Muscle of back (tissue), 13 donors: ENCODE measurements around the gene CTNNA1. TPM values are rescaled to one million over a fixed set of nuclear protein-coding genes. Genes with fewer than 3 reads are reported as not detected.
"Not testable (repeated sequence)": the region's sequence is repeated elsewhere in the genome, so short reads cannot be mapped to it uniquely, and the experiment has no call there.

Experiments used
- DNase-seq, 3 donors: peaks; one replicate each; pipeline versions ENCODE4 v3.0.0 to v3.0.0-alpha.2; 2013
- long read RNA-seq, 9 donors: transcript quantifications; one replicate each; lab custom pipeline, GENCODE V29; 2026
- polyA plus RNA-seq, 10 donors: library from polyadenylated mRNA; unstranded; fragments of 120-200 nt; gene quantifications; one replicate each; pipeline ENCODE4 v1.2.1, GENCODE V29; 2013; ENCODE audit not compliant: insufficient read length in 10 of 10

The CTNNA1 gene, protein sequence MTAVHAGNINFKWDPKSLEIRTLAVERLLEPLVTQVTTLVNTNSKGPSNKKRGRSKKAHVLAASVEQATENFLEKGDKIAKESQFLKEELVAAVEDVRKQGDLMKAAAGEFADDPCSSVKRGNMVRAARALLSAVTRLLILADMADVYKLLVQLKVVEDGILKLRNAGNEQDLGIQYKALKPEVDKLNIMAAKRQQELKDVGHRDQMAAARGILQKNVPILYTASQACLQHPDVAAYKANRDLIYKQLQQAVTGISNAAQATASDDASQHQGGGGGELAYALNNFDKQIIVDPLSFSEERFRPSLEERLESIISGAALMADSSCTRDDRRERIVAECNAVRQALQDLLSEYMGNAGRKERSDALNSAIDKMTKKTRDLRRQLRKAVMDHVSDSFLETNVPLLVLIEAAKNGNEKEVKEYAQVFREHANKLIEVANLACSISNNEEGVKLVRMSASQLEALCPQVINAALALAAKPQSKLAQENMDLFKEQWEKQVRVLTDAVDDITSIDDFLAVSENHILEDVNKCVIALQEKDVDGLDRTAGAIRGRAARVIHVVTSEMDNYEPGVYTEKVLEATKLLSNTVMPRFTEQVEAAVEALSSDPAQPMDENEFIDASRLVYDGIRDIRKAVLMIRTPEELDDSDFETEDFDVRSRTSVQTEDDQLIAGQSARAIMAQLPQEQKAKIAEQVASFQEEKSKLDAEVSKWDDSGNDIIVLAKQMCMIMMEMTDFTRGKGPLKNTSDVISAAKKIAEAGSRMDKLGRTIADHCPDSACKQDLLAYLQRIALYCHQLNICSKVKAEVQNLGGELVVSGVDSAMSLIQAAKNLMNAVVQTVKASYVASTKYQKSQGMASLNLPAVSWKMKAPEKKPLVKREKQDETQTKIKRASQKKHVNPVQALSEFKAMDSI
- 100 to 1,000 TPM; 235 to 327 (median 283) TPM for polyA plus RNA-seq
- long read RNA-seq, donor 1, transcript CTNNA1-201 (18 exons, 3,756 nt) = major isoform, 17 of 77 reads
- long read RNA-seq, donor 1, transcript CTNNA1-236 (2 exons, 2,044 nt) = minor isoform, 6 of 77 reads
- long read RNA-seq, donor 1, partial matches to known transcripts = 54 of 77 reads
- long read RNA-seq, donor 1, other reads (novel, unspliced or antisense) = 0 of 77 reads
- long read RNA-seq, donor 2, transcript CTNNA1-201 (18 exons, 3,756 nt) = major isoform, 23 of 68 reads
- long read RNA-seq, donor 2, transcript CTNNA1-236 (2 exons, 2,044 nt) = minor isoform, 7 of 68 reads
- long read RNA-seq, donor 2, partial matches to known transcripts = 36 of 68 reads
- long read RNA-seq, donor 2, other reads (novel, unspliced or antisense) = 0 of 68 reads
- long read RNA-seq, donor 3 = 0 reads
- long read RNA-seq, donor 4, transcript CTNNA1-236 (2 exons, 2,044 nt) = minor isoform, 7 of 57 reads
- long read RNA-seq, donor 4, transcript CTNNA1-201 (18 exons, 3,756 nt) = major isoform, 9 of 57 reads
- long read RNA-seq, donor 4, partial matches to known transcripts = 41 of 57 reads
- long read RNA-seq, donor 4, other reads (novel, unspliced or antisense) = 0 of 57 reads
- long read RNA-seq, donor 5, transcript CTNNA1-201 (18 exons, 3,756 nt) = major isoform, 29 of 119 reads
- long read RNA-seq, donor 5, partial matches to known transcripts = 67 of 119 reads
- long read RNA-seq, donor 5, other reads (novel, unspliced or antisense) = 18 of 119 reads
- long read RNA-seq, donor 6, transcript CTNNA1-201 (18 exons, 3,756 nt) = major isoform, 27 of 110 reads
- long read RNA-seq, donor 6, transcript CTNNA1-236 (2 exons, 2,044 nt) = minor isoform, 13 of 110 reads
- long read RNA-seq, donor 6, partial matches to known transcripts = 67 of 110 reads
- long read RNA-seq, donor 6, other reads (novel, unspliced or antisense) = 0 of 110 reads
- long read RNA-seq, donor 7, transcript CTNNA1-236 (2 exons, 2,044 nt) = minor isoform, 5 of 70 reads
- long read RNA-seq, donor 7, transcript CTNNA1-201 (18 exons, 3,756 nt) = major isoform, 18 of 70 reads
- long read RNA-seq, donor 7, partial matches to known transcripts = 46 of 70 reads
- long read RNA-seq, donor 7, other reads (novel, unspliced or antisense) = 0 of 70 reads
- long read RNA-seq, donor 8, transcript CTNNA1-201 (18 exons, 3,756 nt) = major isoform, 13 of 95 reads
- long read RNA-seq, donor 8, partial matches to known transcripts = 76 of 95 reads
- long read RNA-seq, donor 8, other reads (novel, unspliced or antisense) = 0 of 95 reads
- long read RNA-seq, donor 9, partial matches to known transcripts = 0 of 5 reads
- long read RNA-seq, donor 9, other reads (novel, unspliced or antisense) = 0 of 5 reads

DNA sequence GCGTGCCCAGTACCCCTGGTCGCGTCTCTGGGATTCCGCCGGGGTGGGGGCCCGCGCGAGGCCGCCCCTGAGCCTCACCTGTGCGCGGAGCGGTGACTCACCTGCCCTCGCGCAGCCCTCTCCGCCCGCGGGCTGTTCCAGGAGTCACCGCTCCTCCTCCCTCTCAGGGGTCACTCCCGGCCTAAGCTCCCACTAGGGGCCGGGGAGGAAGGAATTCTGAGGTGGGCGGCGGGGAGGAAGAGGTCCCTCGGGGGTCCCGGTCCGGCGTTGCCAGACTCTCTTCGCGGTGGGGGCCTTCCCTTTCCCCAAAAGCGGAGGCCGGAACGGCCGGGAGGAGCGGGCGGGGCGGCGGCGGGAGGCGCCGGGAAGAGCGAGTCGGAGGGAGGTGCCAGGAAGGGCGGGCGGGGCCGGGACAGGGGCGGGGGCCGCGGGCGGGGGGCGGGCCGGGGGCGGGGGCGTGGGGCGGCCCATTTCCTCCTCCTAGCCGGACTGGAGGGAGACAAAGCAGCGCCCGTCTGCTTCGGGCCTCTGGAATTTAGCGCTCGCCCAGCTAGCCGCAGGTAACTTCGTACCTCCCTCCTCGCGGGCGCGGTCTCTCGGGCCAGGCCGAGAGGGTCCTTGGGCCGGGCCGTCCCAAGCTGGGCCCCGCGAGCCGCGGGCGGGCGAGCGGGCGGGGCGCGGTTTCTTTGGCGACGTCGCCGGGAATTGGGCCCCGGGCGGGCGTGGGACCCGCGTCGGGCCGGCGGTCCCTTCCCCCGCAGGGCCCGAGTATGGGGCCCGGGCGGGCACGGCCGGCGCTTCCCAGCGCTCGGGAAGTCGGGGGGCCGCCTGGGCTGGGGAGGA, at the start of gene CTNNA1:
CTNNA1 (plus strand) TSS at position 475 of the 843 bp plus-strand sequence. CDS start 28,500 bp downstream, outside the sequence.
- peak; percentile 66 to 93 (median 82) for DNase-seq

GRCh38 chr5:138703777-138704176, 49.4 kb upstream of the CTNNA1 start:
- DNase-seq = not testable (repeated sequence)

DNA sequence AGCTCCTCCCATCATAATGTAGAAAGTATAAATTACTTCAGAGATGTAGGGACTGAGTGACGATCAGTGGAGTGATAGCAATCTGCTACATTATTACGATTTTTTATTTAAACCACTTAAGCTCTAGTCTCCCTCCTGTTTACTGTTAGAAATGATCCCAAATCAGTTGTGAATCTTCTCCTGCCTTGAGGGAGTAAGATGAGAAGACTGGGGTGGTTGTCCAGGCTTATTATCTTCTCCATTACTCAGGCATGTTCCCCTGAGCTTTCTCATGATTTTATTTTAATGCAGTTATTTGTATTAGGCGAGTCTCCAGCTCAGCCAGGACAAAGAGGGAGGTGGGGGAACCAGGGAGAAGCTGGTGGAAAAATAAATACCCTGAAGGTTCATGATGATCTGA, 48.2 kb upstream of the CTNNA1 start:
- no peak for DNase-seq

DNA sequence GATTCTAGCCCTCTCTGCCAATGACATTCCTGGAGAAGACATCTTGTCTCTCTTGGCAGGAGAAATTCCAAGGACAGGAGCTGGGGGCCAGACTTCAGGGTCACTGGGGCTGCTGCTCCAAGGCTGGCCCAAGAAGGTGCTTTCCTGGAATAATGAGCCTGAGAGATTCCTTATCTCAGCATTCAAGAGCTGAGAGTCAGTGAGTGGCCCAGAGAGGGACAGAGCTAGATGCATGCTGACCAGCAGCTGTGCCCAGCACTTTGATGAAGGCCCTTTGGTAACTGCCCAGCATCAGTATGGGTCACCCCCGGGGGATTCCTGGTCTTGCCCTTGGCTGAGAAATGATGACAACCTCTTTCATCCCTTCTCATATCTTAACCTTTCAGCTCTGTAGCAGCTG, 47.7 kb upstream of the CTNNA1 start:
- no peak for DNase-seq

DNA sequence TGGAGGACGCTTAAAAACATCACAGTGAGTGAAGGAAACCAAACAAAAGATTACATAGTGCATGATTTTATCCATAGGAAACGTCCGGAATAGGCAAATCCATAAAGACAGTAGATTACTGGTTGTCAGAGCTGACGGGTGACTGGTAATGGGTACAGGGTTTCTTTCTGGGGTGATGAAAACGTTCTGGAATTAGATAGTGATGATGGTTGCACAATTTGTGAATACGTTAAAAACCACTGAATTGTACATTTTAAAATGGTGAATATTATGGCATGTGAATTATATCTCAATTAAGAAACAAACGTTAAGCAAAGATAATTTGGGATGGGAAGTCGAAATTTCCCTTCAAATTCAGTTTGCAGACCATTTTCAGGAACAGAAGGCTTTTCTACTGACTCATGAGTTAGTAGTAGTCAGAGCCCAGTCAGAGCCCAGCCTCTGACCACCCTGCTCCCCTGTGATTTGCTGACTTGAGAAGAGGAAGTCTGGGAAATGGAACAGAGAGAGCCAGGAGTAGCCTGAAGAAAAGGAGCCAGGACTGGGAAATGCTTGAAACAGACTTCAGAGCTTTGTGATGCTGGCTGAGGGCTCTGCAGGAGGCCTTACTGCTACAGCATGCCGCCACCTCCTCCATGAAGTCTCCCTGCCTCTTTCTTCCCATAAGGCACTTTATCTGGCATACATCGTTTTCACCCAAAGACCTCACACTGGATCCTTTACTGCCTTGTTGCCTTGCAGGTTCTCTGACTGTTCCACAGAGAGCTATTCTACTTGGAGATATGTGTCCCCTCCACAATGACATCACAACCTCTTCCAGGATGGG, 46.4 kb upstream of the CTNNA1 start:
- DNase-seq = peak in 2 of 3 donors; percentile 27 to 57

- DNase-seq = no peak
These were observed 44.4 kb upstream of the CTNNA1 start for GRCh38 chr5:138708791-138709190.

GRCh38 chr5:138709202-138709601, 44.0 kb upstream of the CTNNA1 start:
- no peak for DNase-seq

GRCh38 chr5:138711087-138711486, 42.1 kb upstream of the CTNNA1 start:
- no peak for DNase-seq

GRCh38 chr5:138711811-138712210, 41.4 kb upstream of the CTNNA1 start:
- no peak for DNase-seq

DNA sequence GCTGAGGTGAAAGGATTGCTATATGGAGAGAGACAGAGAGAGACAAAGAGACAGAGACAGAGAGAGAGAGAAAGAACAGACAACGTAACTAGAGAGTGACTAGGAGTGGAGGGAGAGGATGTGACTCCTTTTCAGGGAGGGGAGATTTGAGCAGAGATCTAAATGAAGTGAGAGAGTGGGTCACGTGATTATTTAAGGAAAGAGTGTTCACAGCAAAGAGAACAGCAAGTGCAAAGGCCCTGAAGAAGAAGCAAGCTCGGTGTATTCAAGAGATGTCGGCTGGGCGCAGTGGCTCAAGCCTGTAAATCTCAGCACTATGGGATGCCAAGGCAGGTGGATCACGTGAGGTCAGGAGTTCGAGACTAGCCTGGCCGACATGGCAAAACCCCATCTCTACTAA, 40.9 kb upstream of the CTNNA1 start:
- no peak for DNase-seq

- DNase-seq = no peak
These were observed 40.4 kb upstream of the CTNNA1 start for GRCh38 chr5:138712791-138713190.

GRCh38 chr5:138713247-138713646, 40.0 kb upstream of the CTNNA1 start:
- no peak for DNase-seq

- DNase-seq = no peak
These were observed 38.5 kb upstream of the CTNNA1 start for GRCh38 chr5:138714694-138715093.

DNA sequence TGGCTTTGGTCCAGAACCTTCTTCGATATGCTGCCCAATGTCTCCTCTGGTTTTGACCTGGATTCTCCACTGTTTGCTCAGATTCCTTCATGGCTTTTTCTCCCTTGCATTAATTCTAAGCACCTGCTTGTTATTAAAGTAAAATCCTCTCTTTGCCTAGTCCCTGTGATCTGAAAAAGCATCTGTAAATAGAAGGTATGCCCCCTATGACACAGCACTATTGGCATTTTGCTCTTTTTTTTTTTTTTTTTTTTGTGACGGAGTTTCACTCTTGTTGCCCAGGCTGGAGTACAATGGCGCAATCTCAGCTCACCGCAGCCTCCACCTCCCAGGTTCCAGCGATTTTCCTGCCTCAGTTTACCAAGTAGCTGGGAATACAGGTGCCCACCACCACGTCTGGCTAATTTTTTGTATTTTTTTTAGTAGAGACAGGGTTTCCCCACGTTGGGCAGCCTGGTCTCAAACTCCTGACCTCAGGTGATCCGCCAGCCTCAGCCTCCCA, 37.2 kb upstream of the CTNNA1 start:
- not testable (repeated sequence) for DNase-seq

DNA sequence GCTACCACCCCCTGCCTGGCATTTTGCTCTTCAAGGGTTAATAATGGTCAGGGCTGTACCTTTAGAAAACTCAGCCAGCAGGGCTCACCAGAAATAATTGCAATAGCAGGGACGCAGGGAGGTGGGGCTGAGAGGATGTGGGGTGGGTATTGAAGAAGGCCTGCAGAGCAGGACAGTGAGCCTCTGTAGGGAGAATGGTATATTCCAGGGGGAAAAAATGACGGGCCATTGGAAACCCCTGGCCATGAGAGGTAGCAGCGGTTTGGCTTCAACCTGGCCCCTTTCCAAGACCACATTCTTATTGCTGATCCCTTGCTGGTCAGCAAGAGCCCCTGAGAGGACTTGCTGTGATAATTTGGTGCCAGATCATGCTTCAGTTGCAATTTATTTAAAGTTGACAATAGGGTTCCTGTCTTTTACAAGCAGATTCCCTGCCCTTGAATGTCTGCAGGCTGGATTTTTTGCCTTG, 36.7 kb upstream of the CTNNA1 start:
- peak in 1 of 3 donors; percentile 14 for DNase-seq

DNA sequence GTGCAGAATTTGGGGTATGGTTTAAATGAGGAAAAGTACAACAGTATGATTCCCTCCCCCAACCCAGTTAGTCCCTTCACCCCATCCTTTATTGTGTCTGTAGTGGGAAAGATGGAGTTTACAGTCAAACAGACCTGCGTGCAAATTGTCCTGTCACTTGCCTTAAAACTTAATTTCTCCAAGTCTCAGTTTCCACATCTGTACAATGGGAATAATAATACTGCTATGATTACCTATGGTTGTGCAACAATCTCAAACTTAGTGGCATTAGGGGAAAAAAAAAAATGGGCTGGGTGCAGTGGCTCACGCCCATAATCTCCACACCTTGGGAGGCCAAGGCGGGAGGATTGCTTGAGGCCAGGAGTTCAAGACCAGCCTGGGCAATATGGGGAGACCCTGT, 35.8 kb upstream of the CTNNA1 start:
- no peak for DNase-seq

DNA sequence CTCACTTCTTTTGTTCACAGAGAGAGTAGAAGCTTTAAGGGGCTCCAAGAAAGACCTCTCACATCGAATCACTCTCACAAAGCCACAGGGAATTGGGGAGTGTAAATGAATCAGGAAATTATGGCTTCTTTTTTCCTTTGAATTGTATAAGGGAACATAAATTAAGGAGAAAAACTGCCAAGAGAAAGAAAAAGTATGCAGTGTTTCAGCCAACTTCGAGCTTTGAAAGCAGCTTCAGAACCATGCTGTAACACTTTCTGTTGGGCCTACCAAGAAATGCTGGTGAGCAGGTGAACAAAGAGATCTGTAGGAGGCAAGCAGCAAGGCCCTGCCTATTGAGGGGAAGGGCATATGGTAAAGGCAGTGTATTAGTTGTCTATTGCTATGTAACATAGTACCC, 33.4 kb upstream of the CTNNA1 start:
- peak in 1 of 3 donors; percentile 30 for DNase-seq
